Right lobe of liver (tissue), 6 donors: Measurements from ENCODE around the gene ZNF586. TPM values are rescaled to one million over a fixed set of nuclear protein-coding genes. Genes with fewer than 3 reads are reported as not detected.
"Not testable (repeated sequence)": the region's sequence is repeated elsewhere in the genome, so short reads cannot be mapped to it uniquely, and the experiment has no call there.

Source experiments
- ATAC-seq, 4 donors: fragments of 200-7000 bp; cut with Tn5 transposase; one replicate each; pipeline ENCODE4 v1.9.1; 2020; ENCODE audit warnings: mild to moderate bottlenecking in 4 of 4, moderate library complexity in 4 of 4
- DNase-seq, 3 donors: peaks; one replicate each; pipeline ENCODE4 v3.0.0-alpha.2; 2020
- H3K27ac ChIP-seq, 3 donors: fragments of 200-600 bp; one replicate each; pipeline ENCODE4 v1.8.0; 2022
- H3K27me3 ChIP-seq, 2 donors: fragments of 200-600 bp; one replicate each; pipeline ENCODE4 v1.8.0; 2022
- H3K36me3 ChIP-seq, 4 donors: fragments of 200-600 bp; sonication (generic) in 1 of 4; one replicate each; pipeline versions ENCODE4 v1.5.1 to v1.8.0; 2017 to 2022; ENCODE audit warnings: control low read depth in 1 of 4
- H3K4me1 ChIP-seq, 4 donors: fragments of 200-600 bp; sonication (generic) in 1 of 4; one replicate each; pipeline versions ENCODE4 v1.5.1 to v1.8.0; 2017 to 2022; ENCODE audit warnings: control low read depth in 1 of 4
- H3K4me3 ChIP-seq, 3 donors: fragments of 200-600 bp; one replicate each; pipeline ENCODE4 v1.8.0; 2022
- H3K9me3 ChIP-seq, 4 donors: fragments of 200-600 bp; sonication (generic) in 1 of 4; one replicate each; pipeline versions ENCODE4 v1.5.1 to v1.8.0; 2017 to 2022; ENCODE audit warnings: control low read depth in 1 of 4
- POLR2A ChIP-seq: fragments of 450-650 bp; IDR thresholded peaks from one replicate; pipeline ENCODE4 v1.6.1; 2017; ENCODE audit warnings: antibody characterized with exemption, mild to moderate bottlenecking
- WGBS: methylation state at CpG from one replicate; pipeline ENCODE4 v1.1.6; 2018; ENCODE audit warnings: low coverage, low lambda C conversion rate; ENCODE audit not compliant: insufficient coverage; ENCODE audit errors: missing lambda C conversion rate; 5-methylcytosine and 5-hydroxymethylcytosine counted together
- intact Hi-C, 2 donors: fragments of 100-400 bp; cut with DNase I; formaldehyde crosslinking; loops; one replicate each; pipeline versions ENCODE4 v1.11.2 to v1.14.1; 2022
- total RNA-seq, 6 experiments: library from RNA; depleted of rRNA in 2 of 6; stranded (reverse); fragments of >200 nt in 2 of 6; fragmentation: NEBNext Ultra II Directional in 3 of 6; extraction: Animal tissue kit (Norgen Biotek cat#: 25700) in 3 of 6; gene quantifications; one replicate each; pipeline versions ENCODE4 v1.1.0 to v1.2.4, GENCODE V29; 2016 to 2023
- TF ChIP-seq, protein P1 (sequence below), 4 donors: fragments of 200-600 bp in 3 of 4; fragments of 450-650 bp in 1 of 4; IDR thresholded peaks; one replicate each; pipeline versions ENCODE4 v1.5.1 to v1.8.0; 2016 to 2022; ENCODE audit warnings: antibody characterized with exemption in 4 of 4, mild to moderate bottlenecking in 2 of 4
- donor health status: DM: no; HTN: yes; CAD: no.
- donor health status: DM: no; HTN: no; CAD: no.
- donor health status: DM: no; HTN: no; CAD: no.
- donor health status: DM: no; HTN: yes; CAD: no.
- donor health status: DM: no; HTN: yes; CAD: no.

ZNF586 gene
- total RNA-seq, 6 experiments from 2014 or later, result 4.0 to 8.4 (median 5.9) TPM

- intact Hi-C loops, result no loop called here
- Histone ChIP-seq H3K4me1 (peaks cover 0 to 54% (median 10%) of the 10 kb centered on the region in 4 donors), H3K4me3 (no peak overlapping the region), H3K27me3 (no peaks in the 10 kb centered on the region), H3K36me3 (peaks cover 0 to 29% (median 7%) of the 10 kb centered on the region in 4 donors), H3K9me3 (no peaks in the 10 kb centered on the region), H3K27ac (no peak overlapping the region)
- DNase-seq (no peak), ATAC-seq (no peak)
- 64% methylated on average over 3 of the region's 3 CpGs for WGBS
- TF ChIP-seq, protein P1, sequence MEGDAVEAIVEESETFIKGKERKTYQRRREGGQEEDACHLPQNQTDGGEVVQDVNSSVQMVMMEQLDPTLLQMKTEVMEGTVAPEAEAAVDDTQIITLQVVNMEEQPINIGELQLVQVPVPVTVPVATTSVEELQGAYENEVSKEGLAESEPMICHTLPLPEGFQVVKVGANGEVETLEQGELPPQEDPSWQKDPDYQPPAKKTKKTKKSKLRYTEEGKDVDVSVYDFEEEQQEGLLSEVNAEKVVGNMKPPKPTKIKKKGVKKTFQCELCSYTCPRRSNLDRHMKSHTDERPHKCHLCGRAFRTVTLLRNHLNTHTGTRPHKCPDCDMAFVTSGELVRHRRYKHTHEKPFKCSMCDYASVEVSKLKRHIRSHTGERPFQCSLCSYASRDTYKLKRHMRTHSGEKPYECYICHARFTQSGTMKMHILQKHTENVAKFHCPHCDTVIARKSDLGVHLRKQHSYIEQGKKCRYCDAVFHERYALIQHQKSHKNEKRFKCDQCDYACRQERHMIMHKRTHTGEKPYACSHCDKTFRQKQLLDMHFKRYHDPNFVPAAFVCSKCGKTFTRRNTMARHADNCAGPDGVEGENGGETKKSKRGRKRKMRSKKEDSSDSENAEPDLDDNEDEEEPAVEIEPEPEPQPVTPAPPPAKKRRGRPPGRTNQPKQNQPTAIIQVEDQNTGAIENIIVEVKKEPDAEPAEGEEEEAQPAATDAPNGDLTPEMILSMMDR (IDR thresholded peaks at IDR 0.05), result no peak
- TF ChIP-seq POLR2A, result no peak
These were observed 42.8 kb downstream of the ZNF586 start for GRCh38 chr19:57812226-57812625.

DNA sequence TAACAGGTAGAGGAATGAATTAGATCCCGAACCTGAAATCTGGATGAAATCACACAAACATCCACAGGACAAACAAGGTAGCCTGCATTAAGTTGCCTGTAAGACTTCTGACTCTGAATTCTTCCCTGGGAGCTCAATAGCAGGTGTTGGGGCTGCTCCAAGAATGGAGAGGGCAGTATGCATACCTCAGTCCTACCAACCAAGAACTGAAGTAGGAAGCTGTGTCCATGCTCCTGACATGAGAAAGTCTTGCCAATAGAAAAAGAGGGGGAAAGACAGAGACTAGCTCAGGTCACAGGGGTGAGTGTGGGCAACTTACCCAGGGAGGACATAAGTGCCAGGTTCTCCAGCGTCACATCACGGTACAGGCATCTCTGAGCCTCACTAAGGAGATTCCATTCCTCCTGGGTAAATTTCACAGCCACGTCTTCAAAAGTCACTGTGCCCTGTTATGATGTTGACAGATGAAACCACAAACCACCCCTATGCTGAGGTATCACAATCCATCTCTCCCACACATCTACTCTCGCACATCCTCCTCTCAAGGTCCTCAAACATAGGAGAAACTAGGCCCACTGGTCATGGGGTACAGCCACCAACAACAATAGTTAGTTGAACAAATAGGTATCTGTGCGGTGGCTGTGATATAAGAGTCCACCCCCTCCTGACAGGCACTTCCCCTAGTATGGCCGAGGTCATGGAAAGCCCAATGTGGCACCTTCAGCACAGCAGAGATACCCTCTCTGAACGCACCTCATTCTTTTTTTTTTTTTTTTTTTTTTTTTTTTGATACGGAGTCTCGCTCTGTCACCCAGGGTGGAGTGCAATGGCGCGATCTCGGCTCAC is 43.7 kb downstream of the ZNF586 start:
- DNase-seq, ATAC-seq, intact Hi-C loops, H3K27me3 ChIP-seq, H3K9me3 ChIP-seq: not testable (repeated sequence)
- WGBS, result 77% methylated on average over 8 of the region's 13 CpGs
- Histone ChIP-seq H3K4me3 (peak overlapping the region in 2 of 3 donors; percentile 63 to 80), H3K4me1 (peaks cover 0 to 45% (median 10%) of the 10 kb centered on the region in 4 donors), H3K27ac (peak overlapping the region in 2 of 3 donors; percentile 48 to 72), H3K36me3 (peaks cover 0 to 22% (median 7%) of the 10 kb centered on the region in 4 donors)

DNA sequence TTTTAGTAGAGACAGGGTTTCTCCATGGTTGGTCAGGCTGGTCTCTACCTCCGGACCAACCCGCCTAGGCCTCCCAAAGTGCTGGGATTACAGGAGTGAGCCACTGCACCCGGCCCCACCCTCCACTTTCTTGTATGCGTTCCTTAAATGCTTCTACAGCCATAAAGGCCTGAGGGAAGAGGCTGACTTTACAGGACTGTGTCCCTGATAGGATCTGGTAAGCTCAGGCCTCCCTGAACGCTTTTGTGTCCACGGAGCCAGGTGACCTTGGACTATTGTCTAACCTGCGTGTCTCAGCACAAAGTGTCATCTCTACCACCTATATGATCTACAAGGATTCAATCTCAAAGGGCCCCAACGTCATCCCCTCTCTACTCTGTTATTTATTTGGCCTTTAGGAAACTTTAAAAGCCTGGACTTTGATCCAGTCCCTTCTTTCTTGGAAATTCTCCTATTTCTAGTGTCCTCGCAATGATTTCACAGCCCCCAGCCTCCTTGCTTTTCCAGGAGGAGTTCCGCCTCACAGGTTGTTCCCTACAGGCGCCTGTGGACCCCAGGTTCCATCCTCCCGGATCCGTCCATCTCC is 44.5 kb downstream of the ZNF586 start:
- DNase-seq, result peak in 1 of 3 donors; percentile 41
- peaks cover 0 to 45% (median 10%) of the 10 kb centered on the region in 4 donors for H3K4me1 ChIP-seq

GRCh38 chr19:57814505-57815246 is 45.2 kb downstream of the ZNF586 start, which contains the start of gene ZNF552:
ZNF552 (minus strand) TSS chr19:57814913; CDS start chr19:57814743, 170 bp downstream.
- TF ChIP-seq, protein P1 (IDR thresholded peaks at IDR 0.05), result no peak
- peak; percentile 92 for TF ChIP-seq POLR2A
- Histone ChIP-seq H3K4me1 (peaks cover 0 to 42% (median 9%) of the 10 kb centered on the region in 4 donors), H3K27me3 (no peaks in the 10 kb centered on the region), H3K27ac (peak within 1 kb of the TSS; percentile 48 to 72 (median 67)), H3K4me3 (peak within 1 kb of the TSS; percentile 63 to 92 (median 80)), H3K36me3 (peaks cover 0 to 11% (median 4%) of the 10 kb centered on the region in 4 donors), H3K9me3 (no peaks in the 10 kb centered on the region)
- intact Hi-C loops, result no loop called here
- DNase-seq (peak; percentile 86 to 92 (median 91)), ATAC-seq (peak; percentile 86 to 93 (median 88))
- WGBS, result under 1% methylated on average over 29 of the region's 50 CpGs

More for the DNA sequence above, 44.5 kb downstream of the ZNF586 start:
- Histone ChIP-seq H3K27ac (peak overlapping the region; percentile 48 to 72 (median 67)), H3K36me3 (peaks cover 0 to 18% (median 5%) of the 10 kb centered on the region in 4 donors), H3K4me3 (peak overlapping the region; percentile 63 to 92 (median 80)), H3K9me3 (no peaks in the 10 kb centered on the region), H3K27me3 (no peaks in the 10 kb centered on the region)
- 9% methylated on average over 11 of the region's 13 CpGs for WGBS
- peak; percentile 21 to 35 (median 30) for ATAC-seq
- TF ChIP-seq POLR2A, result no peak
- TF ChIP-seq, protein P1 (IDR thresholded peaks at IDR 0.05), result no peak
- intact Hi-C loops, result no loop called here
